Sigmoid colon (tissue), 7 donors: Measurements from ENCODE around the gene ARHGEF19. TPM values are rescaled to one million over a fixed set of nuclear protein-coding genes. Genes with fewer than 3 reads are reported as not detected.
"Not testable (repeated sequence)": the region's sequence is repeated elsewhere in the genome, so short reads cannot be mapped to it uniquely, and the experiment has no call there.

Source experiments
- DNase-seq: peaks from one replicate; pipeline ENCODE4 v3.0.0-alpha.2; 2019
- H3K27ac ChIP-seq, 4 donors: fragments of 200-600 bp; sonication (generic); one replicate each; pipeline ENCODE4 v1.5.1; 2016 to 2019; ENCODE audit warnings: mild to moderate bottlenecking in 1 of 4
- H3K27me3 ChIP-seq, 3 donors: fragments of 200-600 bp; sonication (generic); one replicate each; pipeline ENCODE4 v1.5.1; 2019; ENCODE audit warnings: mild to moderate bottlenecking in 1 of 3
- H3K36me3 ChIP-seq, 4 donors: fragments of 200-600 bp; sonication (generic); one replicate each; pipeline ENCODE4 v1.5.1; 2016 to 2019
- H3K4me1 ChIP-seq, 4 donors: fragments of 200-600 bp; sonication (generic); one replicate each; pipeline ENCODE4 v1.5.1; 2017 to 2019
- H3K4me3 ChIP-seq, 4 donors: fragments of 200-600 bp; sonication (generic); one replicate each; pipeline ENCODE4 v1.5.1; 2017 to 2019; ENCODE audit warnings: mild to moderate bottlenecking in 2 of 4, moderate library complexity in 1 of 4
- H3K9me3 ChIP-seq, 4 donors: fragments of 200-600 bp in 3 of 4; sonication (generic) in 3 of 4; one replicate each; pipeline versions ENCODE4 v1.5.1 to v1.6.1; 2013 to 2019
- EP300 ChIP-seq, 4 donors: sonication (generic); formaldehyde crosslinking; IDR thresholded peaks; one replicate each; pipeline ENCODE4 v1.6.1; 2017; ENCODE audit warnings: antibody characterized with exemption in 4 of 4
- POLR2A ChIP-seq, 2 donors: fragments of 450-650 bp; IDR thresholded peaks; one replicate each; pipeline ENCODE4 v1.6.1; 2016; ENCODE audit warnings: antibody characterized with exemption in 2 of 2, mild to moderate bottlenecking in 2 of 2, moderate library complexity in 2 of 2
- POLR2AphosphoS5 ChIP-seq, 4 donors: sonication (generic); formaldehyde crosslinking; IDR thresholded peaks; one replicate each; pipeline ENCODE4 v1.6.1; 2017; ENCODE audit warnings: antibody characterized with exemption in 4 of 4
- WGBS, 2 donors: extraction: QIAGEN DNeasy Blood & Tissue Kit; methylation state at CpG; one replicate each; pipeline ENCODE4 v1.1.7; 2013; 5-methylcytosine and 5-hydroxymethylcytosine counted together
- intact Hi-C: fragments of 100-400 bp; cut with DNase I; formaldehyde crosslinking; loops from one replicate; pipeline ENCODE4 v1.15.1; 2023
- polyA plus RNA-seq, 3 donors: library from polyadenylated mRNA; stranded (reverse); fragments of 200-250 nt; gene quantifications; one replicate each; pipeline ENCODE4 v1.2.3, GENCODE V29; 2013
- total RNA-seq, 4 donors: library from RNA; depleted of rRNA; stranded (reverse); fragments of >200 nt; gene quantifications; one replicate each; pipeline ENCODE4 v1.1.0, GENCODE V29; 2016
- TF ChIP-seq, protein P1 (sequence below), 4 experiments: fragments of 450-650 bp in 3 of 4; fragments of 200-600 bp in 1 of 4; IDR thresholded peaks; one replicate each; pipeline ENCODE4 v1.5.1; 2016 to 2019; ENCODE audit warnings: antibody characterized with exemption in 4 of 4, mild to moderate bottlenecking in 3 of 4, moderate library complexity in 2 of 4
- donor health status: healthy with polysubstance abuse.
- donor health status: Bipolar disorder and iron deficiency.
- donor health status: healthy.

ARHGEF19 gene
- total and polyA plus RNA-seq, 7 donors: 2.5 to 10.8 (median 4.0) TPM; not detected in 1

DNA sequence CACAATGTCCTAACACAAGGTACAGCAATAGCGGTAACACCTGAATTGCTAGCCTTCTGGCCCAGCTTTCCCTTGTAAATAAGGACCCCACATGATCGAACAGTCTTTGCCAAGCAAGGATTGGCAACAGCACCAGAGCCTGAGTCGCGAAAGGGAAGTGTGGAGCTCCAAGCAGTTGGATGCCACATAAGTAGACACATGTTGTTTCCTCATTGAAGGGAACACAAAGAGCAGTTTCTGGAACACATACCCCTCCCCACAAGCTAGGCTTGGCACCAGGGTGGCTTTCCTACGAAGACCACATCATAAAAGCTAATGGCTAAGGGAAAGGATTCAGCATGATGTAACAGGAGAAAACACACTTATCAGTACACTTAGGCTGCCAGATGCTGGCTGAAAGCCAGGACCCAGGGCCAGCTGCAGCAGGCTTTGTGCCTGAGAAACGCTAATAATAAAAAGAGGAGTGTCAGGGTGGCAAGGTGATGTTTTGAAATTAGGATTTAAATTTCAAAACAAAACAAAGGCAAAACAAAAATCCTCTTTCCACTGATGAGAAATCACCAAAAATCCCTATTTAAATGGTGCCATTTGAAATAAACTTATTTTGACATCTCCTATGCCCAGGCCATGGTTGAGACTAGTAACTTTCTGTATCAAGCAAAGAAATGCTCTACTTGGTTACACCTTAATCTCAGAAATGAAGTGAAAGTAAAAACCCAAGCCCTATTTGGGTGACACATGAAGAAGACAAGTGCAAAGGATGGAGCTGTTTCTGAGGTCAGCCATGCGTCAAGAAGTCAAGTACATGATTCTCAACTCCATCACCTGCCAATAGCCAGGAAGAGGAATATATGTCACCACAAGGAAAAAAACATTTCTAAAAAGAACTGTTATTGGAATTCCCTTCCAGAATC, 36.4 kb upstream of the ARHGEF19 start:
- DNase-seq: peak; percentile 91

DNA sequence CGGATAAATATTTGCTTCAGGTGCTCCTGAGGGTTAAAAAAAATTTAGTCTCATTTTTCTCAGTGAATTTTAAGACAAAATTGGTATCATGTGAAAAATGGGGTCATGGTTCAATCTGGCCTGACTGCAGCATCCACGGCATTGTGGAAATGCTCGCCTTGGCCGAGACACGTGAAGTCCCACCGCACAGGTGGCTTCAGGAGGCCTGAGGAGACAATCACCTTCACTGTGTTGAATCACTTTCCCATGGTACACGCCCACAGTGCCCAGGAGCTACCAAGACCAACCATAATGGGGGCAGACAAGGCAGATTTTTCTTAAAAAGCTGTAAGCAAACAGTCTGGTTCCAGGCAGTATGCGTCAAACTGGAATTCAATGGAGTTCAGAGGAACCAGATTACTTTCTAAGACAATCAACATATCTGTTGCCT, 35.6 kb upstream of the ARHGEF19 start:
- intact Hi-C loops: loop anchor here (5.0 kb wide), 1 partner anchor 104 kb away; the partner anchor contains the start of gene FBXO42
- no peak for TF ChIP-seq POLR2AphosphoS5 (IDR thresholded peaks at IDR 0.05)
- TF ChIP-seq POLR2A (IDR thresholded peaks at IDR 0.05): no peak
- TF ChIP-seq EP300 (IDR thresholded peaks at IDR 0.05): no peak
- TF ChIP-seq, protein P1, sequence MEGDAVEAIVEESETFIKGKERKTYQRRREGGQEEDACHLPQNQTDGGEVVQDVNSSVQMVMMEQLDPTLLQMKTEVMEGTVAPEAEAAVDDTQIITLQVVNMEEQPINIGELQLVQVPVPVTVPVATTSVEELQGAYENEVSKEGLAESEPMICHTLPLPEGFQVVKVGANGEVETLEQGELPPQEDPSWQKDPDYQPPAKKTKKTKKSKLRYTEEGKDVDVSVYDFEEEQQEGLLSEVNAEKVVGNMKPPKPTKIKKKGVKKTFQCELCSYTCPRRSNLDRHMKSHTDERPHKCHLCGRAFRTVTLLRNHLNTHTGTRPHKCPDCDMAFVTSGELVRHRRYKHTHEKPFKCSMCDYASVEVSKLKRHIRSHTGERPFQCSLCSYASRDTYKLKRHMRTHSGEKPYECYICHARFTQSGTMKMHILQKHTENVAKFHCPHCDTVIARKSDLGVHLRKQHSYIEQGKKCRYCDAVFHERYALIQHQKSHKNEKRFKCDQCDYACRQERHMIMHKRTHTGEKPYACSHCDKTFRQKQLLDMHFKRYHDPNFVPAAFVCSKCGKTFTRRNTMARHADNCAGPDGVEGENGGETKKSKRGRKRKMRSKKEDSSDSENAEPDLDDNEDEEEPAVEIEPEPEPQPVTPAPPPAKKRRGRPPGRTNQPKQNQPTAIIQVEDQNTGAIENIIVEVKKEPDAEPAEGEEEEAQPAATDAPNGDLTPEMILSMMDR (IDR thresholded peaks at IDR 0.05): no peak
- no peak overlapping the region for H3K4me3 ChIP-seq
- DNase-seq: no peak
- H3K9me3 ChIP-seq: no peaks in the 10 kb centered on the region
- H3K27ac ChIP-seq: peak overlapping the region; percentile 53 to 79 (median 74)
- 53 to 85% methylated on average over 8 of the region's 8 CpGs for whole genome bisulfite sequencing, 2 donors
- peaks cover 0 to 38% (median 7%) of the 10 kb centered on the region in 4 donors for H3K36me3 ChIP-seq
- peaks cover 0 to 52% (median 43%) of the 10 kb centered on the region in 4 donors for H3K4me1 ChIP-seq
- no peaks in the 10 kb centered on the region for H3K27me3 ChIP-seq

More for the DNA sequence above, 36.4 kb upstream of the ARHGEF19 start:
- Histone ChIP-seq H3K4me3 (no peak overlapping the region), H3K27ac (peak overlapping the region; percentile 53 to 79 (median 74)), H3K4me1 (peaks cover 0 to 51% (median 40%) of the 10 kb centered on the region in 4 donors), H3K9me3 (no peaks in the 10 kb centered on the region), H3K36me3 (peaks cover 0 to 46% (median 9%) of the 10 kb centered on the region in 4 donors), H3K27me3 (no peaks in the 10 kb centered on the region)
- intact Hi-C loops: loop anchor here (5.0 kb wide), 1 partner anchor 103 kb away; the partner anchor contains the start of gene FBXO42
- WGBS, 2 donors: 23 to 40% methylated on average over 7 of the region's 7 CpGs
- TF ChIP-seq POLR2A (IDR thresholded peaks at IDR 0.05) (no peak), POLR2AphosphoS5 (IDR thresholded peaks at IDR 0.05) (peak in 3 of 4 donors; percentile 10 to 60 (median 56))

DNA sequence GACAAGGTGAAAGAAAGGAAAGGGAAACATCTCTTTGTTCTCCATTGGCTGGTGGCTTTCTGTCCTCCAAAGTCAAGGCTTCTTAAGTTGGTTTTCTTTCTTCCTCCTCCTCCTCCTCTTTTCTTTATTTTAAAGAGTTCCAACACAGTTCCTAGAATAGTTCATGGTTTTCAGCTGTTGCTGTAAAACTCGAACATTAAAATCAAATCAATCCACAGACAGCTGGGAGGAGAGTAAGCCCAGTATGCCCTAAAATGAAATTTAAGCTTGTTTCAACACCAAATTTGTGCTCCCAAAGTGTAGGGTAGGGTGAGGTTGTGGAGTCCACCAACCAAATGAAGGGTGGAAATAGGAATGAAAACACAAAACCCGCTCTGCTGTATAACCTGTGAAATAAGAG, 35.0 kb upstream of the ARHGEF19 start:
- 77 to 82% methylated on average over 2 of the region's 2 CpGs for WGBS, 2 donors
- H3K4me3 ChIP-seq: no peak overlapping the region
- TF ChIP-seq POLR2AphosphoS5 (IDR thresholded peaks at IDR 0.05) (no peak), EP300 (IDR thresholded peaks at IDR 0.05) (no peak), POLR2A (IDR thresholded peaks at IDR 0.05) (no peak)
- TF ChIP-seq, protein P1 (IDR thresholded peaks at IDR 0.05): no peak
- H3K27me3 ChIP-seq: no peaks in the 10 kb centered on the region
- peak overlapping the region; percentile 53 to 79 (median 74) for H3K27ac ChIP-seq
- peaks cover 0 to 33% (median 7%) of the 10 kb centered on the region in 4 donors for H3K36me3 ChIP-seq
- no peak for DNase-seq
- H3K4me1 ChIP-seq: peaks cover 0 to 52% (median 43%) of the 10 kb centered on the region in 4 donors
- intact Hi-C loops: loop anchor here (2.0 to 5.0 kb wide), 2 partner anchors 105 to 169 kb away; partner anchors contain the start of gene FBXO42
- no peaks in the 10 kb centered on the region for H3K9me3 ChIP-seq

DNA sequence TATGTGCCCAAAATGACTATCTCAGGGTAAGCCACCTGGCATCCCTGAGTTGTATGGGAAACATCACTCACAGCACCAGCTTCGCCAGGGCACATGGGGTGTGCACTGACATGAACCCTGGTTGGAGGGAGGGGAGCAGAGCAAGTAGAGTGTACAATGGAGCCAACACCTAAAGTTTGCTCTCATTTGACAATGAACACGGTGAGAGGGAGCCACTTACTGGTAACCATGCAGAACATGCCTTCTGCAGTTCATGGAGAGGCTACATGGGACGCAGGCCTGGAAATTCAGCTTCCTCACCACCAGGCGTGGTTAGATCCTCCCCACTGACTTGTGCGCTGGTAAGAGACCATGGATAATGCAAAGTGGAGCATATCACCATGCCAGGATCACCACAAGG, 34.5 kb upstream of the ARHGEF19 start:
- intact Hi-C loops: loop anchor here (2.0 to 5.0 kb wide), 2 partner anchors 105 to 168 kb away; partner anchors contain the start of gene FBXO42
- Histone ChIP-seq H3K4me1 (peaks cover 0 to 52% (median 43%) of the 10 kb centered on the region in 4 donors), H3K27ac (peak overlapping the region in 2 of 4 donors; percentile 71 to 76), H3K9me3 (no peaks in the 10 kb centered on the region), H3K27me3 (no peaks in the 10 kb centered on the region), H3K36me3 (peaks cover 0 to 28% (median 7%) of the 10 kb centered on the region in 4 donors), H3K4me3 (no peak overlapping the region)
- 90 to 91% methylated on average over 5 of the region's 5 CpGs for WGBS, 2 donors
- TF ChIP-seq POLR2A (IDR thresholded peaks at IDR 0.05) (no peak), EP300 (IDR thresholded peaks at IDR 0.05) (no peak), POLR2AphosphoS5 (IDR thresholded peaks at IDR 0.05) (no peak)
- TF ChIP-seq, protein P1 (IDR thresholded peaks at IDR 0.05): no peak
- no peak for DNase-seq

DNA sequence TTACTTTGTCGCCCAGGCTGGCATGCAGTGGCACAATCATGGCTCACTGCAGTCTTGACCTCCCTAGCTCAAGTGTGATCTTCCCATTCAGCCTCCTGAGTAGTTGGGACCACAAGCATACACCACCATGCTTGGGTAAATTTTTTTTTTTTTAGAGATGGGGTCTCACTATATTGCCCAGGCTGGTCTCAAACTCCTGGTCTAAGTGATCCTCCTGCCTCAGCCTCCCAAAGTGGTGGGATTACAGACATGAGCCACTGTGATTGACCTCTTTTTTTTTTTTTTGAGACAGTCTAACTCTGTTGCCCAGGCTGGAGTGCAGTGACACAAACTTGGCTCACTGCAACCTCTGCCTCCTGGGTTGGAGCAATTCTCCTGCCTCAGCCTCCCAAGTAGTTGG, 33.8 kb upstream of the ARHGEF19 start:
- DNase-seq, H3K27me3 ChIP-seq, H3K4me3 ChIP-seq, H3K9me3 ChIP-seq: not testable (repeated sequence)
- peaks cover 0 to 21% (median 7%) of the 10 kb centered on the region in 4 donors for H3K36me3 ChIP-seq
- intact Hi-C loops: loop anchor here (2.0 to 5.0 kb wide), 2 partner anchors 106 to 167 kb away; partner anchors contain the start of gene FBXO42
- peaks cover 0 to 52% (median 43%) of the 10 kb centered on the region in 4 donors for H3K4me1 ChIP-seq
- H3K27ac ChIP-seq: peak overlapping the region in 1 of 4 donors; percentile 76
- 95 to 97% methylated on average over 1 of the region's 1 CpG for WGBS, 2 donors
